HepG2 (cell line): ENCODE data around the gene MED13L. TPM values are rescaled to one million over a fixed set of nuclear protein-coding genes. Genes with fewer than 3 reads are reported as not detected.

Source experiments
- ATAC-seq: fragments of 200-7000 bp; cut with Tn5 transposase; 3 replicates; pipeline ENCODE4 v1.9.1; 2020; ENCODE audit warnings: mild to moderate bottlenecking, moderate library complexity
- BruUV-seq: library from RNA; stranded (reverse); fragments of 400-500 nt; replicated peaks from 2 replicates; lab custom pipeline; 2021; lab: Mats Ljungman, UMichigan
- CTCF ChIA-PET: fragments of 300-600 bp; formaldehyde crosslinking; extraction: SDS; loops from one replicate; lab custom pipeline; 2021; ENCODE audit warnings: low total read pairs, inconsistent platforms, low intra/inter-chr PET ratio; lab: Yijun Ruan, JAX
- POLR2A ChIA-PET: fragments of 350-600 bp; sonication (Branson Sonifier 250); formaldehyde crosslinking; loops from one replicate; lab custom pipeline; 2020; ENCODE audit warnings: antibody characterized with exemption, inconsistent platforms; lab: Yijun Ruan, JAX
- DNase-seq: peaks from one replicate; pipeline ENCODE4 v3.0.0-alpha.2; 2015; ENCODE audit warnings: low spot score
- FAIRE-seq: peaks from 3 replicates; lab custom pipeline; 2011; peaks lifted over from hg19 to GRCh38; lab: Jason Lieb, UNC
- H2AFZ ChIP-seq: one replicate; pipeline ENCODE4 v1.6.1; 2011; ENCODE audit warnings: low read length, inconsistent platforms
- H3K27ac ChIP-seq: fragments of 300-600 bp; 3 replicates; pipeline ENCODE4 v1.8.0; 2011; ENCODE audit warnings: mixed run types, mild to moderate bottlenecking, mixed read lengths, low read length, inconsistent platforms; ENCODE audit not compliant: insufficient read depth; ENCODE audit errors: extremely low read length
- H3K27me3 ChIP-seq, 2 experiments: fragments of 200-600 bp in 1 of 2; 2 replicates in 1 of 2; 3 replicates in 1 of 2; pipeline versions ENCODE4 v1.6.0 to v1.8.0; 2011; ENCODE audit warnings: low read length in 2 of 2, mild to moderate bottlenecking in 2 of 2, moderate library complexity in 2 of 2, inconsistent platforms in 1 of 2; ENCODE audit not compliant: insufficient read depth in 2 of 2, control insufficient read depth in 1 of 2
- H3K36me3 ChIP-seq, 2 experiments: fragments of 200-600 bp in 1 of 2; replicated peaks in 1 of 2; 2 replicates in 1 of 2; 3 replicates in 1 of 2; pipeline versions ENCODE4 v1.5.1 to v1.8.0; 2011; ENCODE audit warnings: low read length in 2 of 2, inconsistent platforms in 1 of 2; ENCODE audit not compliant: insufficient read depth in 2 of 2, control insufficient read depth in 1 of 2
- H3K4me1 ChIP-seq: 2 replicates; pipeline ENCODE4 v1.5.1; 2012; ENCODE audit warnings: low read length, inconsistent platforms; ENCODE audit not compliant: insufficient read depth
- H3K4me2 ChIP-seq: 2 replicates; pipeline ENCODE4 v1.6.0; 2011; ENCODE audit warnings: low read depth, low read length, inconsistent platforms
- H3K4me3 ChIP-seq, 3 experiments: fragments of 200-600 bp in 1 of 3; sonication (generic), shearing (Covaris generic) in 1 of 3; replicated peaks in 1 of 3; 2 replicates each; pipeline ENCODE4 v1.5.1; 2011 to 2016; ENCODE audit warnings: low read length in 3 of 3, inconsistent platforms in 2 of 3, low read depth in 2 of 3, mild to moderate bottlenecking in 2 of 3, control low read depth in 1 of 3, mixed read lengths in 1 of 3; ENCODE audit not compliant: insufficient read depth in 1 of 3
- H3K79me2 ChIP-seq: one replicate; pipeline ENCODE4 v1.6.1; 2011; ENCODE audit warnings: low read length, inconsistent platforms; ENCODE audit not compliant: insufficient read depth
- H3K9ac ChIP-seq: 2 replicates; pipeline ENCODE4 v1.6.0; 2011; ENCODE audit warnings: mild to moderate bottlenecking, low read depth, low read length, inconsistent platforms; ENCODE audit not compliant: insufficient read depth
- H3K9me3 ChIP-seq: 2 replicates; pipeline ENCODE4 v1.5.1; 2012; ENCODE audit warnings: mild to moderate bottlenecking, low read length
- H4K20me1 ChIP-seq: 2 replicates; pipeline ENCODE4 v1.6.0; 2011; ENCODE audit warnings: inconsistent platforms, mild to moderate bottlenecking, low read length, moderate library complexity; ENCODE audit not compliant: insufficient read depth
- ATRX ChIP-seq: sonication (generic); formaldehyde crosslinking; IDR thresholded peaks from 2 replicates; pipeline ENCODE4 v1.4.0; 2020; ENCODE audit warnings: missing genetic modification reagents, borderline replicate concordance
- CENPT ChIP-seq: sonication (generic); formaldehyde crosslinking; IDR thresholded peaks from 2 replicates; pipeline ENCODE4 v1.8.0; 2022; ENCODE audit warnings: low read depth, mild to moderate bottlenecking, moderate library complexity, missing genetic modification reagents
- DMAP1 ChIP-seq: IDR thresholded peaks from 2 replicates; pipeline ENCODE4 v1.6.1; 2016
- DNMT3B ChIP-seq: conservative IDR thresholded peaks from 2 replicates; pipeline ENCODE4 v1.6.1; 2016; ENCODE audit warnings: missing biosample characterization, control low read depth
- ESRRA ChIP-seq: sonication (generic); formaldehyde crosslinking; IDR thresholded peaks from 2 replicates; pipeline ENCODE4 v1.5.1; 2020; ENCODE audit warnings: mild to moderate bottlenecking, low read depth, missing genetic modification reagents
- HOXA7 ChIP-seq: sonication (generic); formaldehyde crosslinking; IDR thresholded peaks from 2 replicates; pipeline ENCODE4 v1.8.1; 2022; ENCODE audit warnings: mild to moderate bottlenecking, missing genetic modification reagents, moderate library complexity
- MED8 ChIP-seq: sonication (generic); formaldehyde crosslinking; IDR thresholded peaks from 2 replicates; pipeline ENCODE4 v1.8.1; 2023; ENCODE audit warnings: mild to moderate bottlenecking, missing genetic modification reagents; ENCODE audit not compliant: insufficient replicate concordance
- PAWR ChIP-seq: sonication (generic); formaldehyde crosslinking; IDR thresholded peaks from 2 replicates; pipeline ENCODE4 v1.4.0; 2020; ENCODE audit warnings: missing genetic modification reagents, mild to moderate bottlenecking, borderline replicate concordance
- RBFOX2 ChIP-seq: fragments of 200-400 bp; formaldehyde crosslinking; IDR thresholded peaks from 2 replicates; pipeline ENCODE4 v1.6.1; 2017; ENCODE audit warnings: low read depth, mild to moderate bottlenecking, low read length
- SALL2 ChIP-seq: sonication (generic); formaldehyde crosslinking; IDR thresholded peaks from 2 replicates; pipeline ENCODE4 v1.8.1; 2023; ENCODE audit warnings: mild to moderate bottlenecking, missing genetic modification reagents, inconsistent platforms
- SIN3A ChIP-seq: IDR thresholded peaks from 2 replicates; pipeline ENCODE4 v1.6.1; 2011; ENCODE audit warnings: low read depth, mild to moderate bottlenecking, control low read depth, low read length, borderline replicate concordance
- SMARCC2 ChIP-seq: fragments of 450-650 bp; IDR thresholded peaks from 2 replicates; pipeline ENCODE4 v1.6.1; 2017; ENCODE audit warnings: antibody characterized with exemption, mild to moderate bottlenecking
- ZBTB7B ChIP-seq: sonication (generic); formaldehyde crosslinking; IDR thresholded peaks from 2 replicates; pipeline ENCODE4 v1.4.0; 2020; ENCODE audit warnings: missing genetic modification reagents
- ZFP41 ChIP-seq: sonication (generic); formaldehyde crosslinking; IDR thresholded peaks from 2 replicates; pipeline ENCODE4 v1.4.0; 2020; ENCODE audit warnings: mild to moderate bottlenecking, missing genetic modification reagents, borderline replicate concordance
- ZFP90 ChIP-seq: sonication (generic); formaldehyde crosslinking; IDR thresholded peaks from 2 replicates; pipeline ENCODE4 v1.8.0; 2022; ENCODE audit warnings: missing genetic modification reagents, mild to moderate bottlenecking, inconsistent platforms, borderline replicate concordance
- ZNF451 ChIP-seq: sonication (generic); formaldehyde crosslinking; IDR thresholded peaks from 2 replicates; pipeline ENCODE4 v1.5.0; 2020; ENCODE audit warnings: mild to moderate bottlenecking, missing genetic modification reagents
- ZNF746 ChIP-seq: sonication (generic); formaldehyde crosslinking; IDR thresholded peaks from 2 replicates; pipeline ENCODE4 v1.8.0; 2022; ENCODE audit warnings: mild to moderate bottlenecking, missing genetic modification reagents
- WGBS: methylation state at CpG from one replicate; pipeline ENCODE4 v1.1.6; 2017; ENCODE audit warnings: low lambda C conversion rate; 5-methylcytosine and 5-hydroxymethylcytosine counted together
- in situ Hi-C: cut with HindIII; loops from 2 replicates; pipeline ENCODE4 v1.10.0; 2017; ENCODE audit warnings: low pct_unique_long_range_greater_than_20kb; ENCODE audit not compliant: extremely low pct_ligation_motif_present
- intact Hi-C: fragments of 100-400 bp; cut with micrococcal nuclease; formaldehyde crosslinking; loops from one replicate; pipeline ENCODE4 v1.10.0; 2022; ENCODE audit not compliant: unreplicated experiment
- polyA plus RNA-seq, 8 experiments: library from polyadenylated mRNA; depleted of rRNA in 3 of 8; stranded (reverse) in 7 of 8; unstranded in 1 of 8; fragments of >200 nt; fragmentation: Illumina TruSeq in 4 of 8; extraction: Trizol in 4 of 8; gene quantifications; 2 replicates each; pipeline versions ENCODE4 v1.2.1 to v1.2.3, GENCODE V29; 2011 to 2016; ENCODE audit warnings: low read depth in 4 of 8, missing spikeins in 1 of 8, mixed read lengths in 1 of 8; ENCODE audit not compliant: insufficient read depth in 1 of 8
- total RNA-seq, 5 experiments: library from RNA; depleted of rRNA; stranded (reverse); fragments of >200 nt; fragmentation: Illumina TruSeq; extraction: Trizol; gene quantifications; 2 replicates each; pipeline ENCODE4 v1.2.3, GENCODE V29; 2016; ENCODE audit warnings: low read depth in 1 of 5
- TF ChIP-seq, protein P1 (sequence below): sonication (generic); formaldehyde crosslinking; IDR thresholded peaks from 2 replicates; pipeline ENCODE4 v1.4.0; 2020; ENCODE audit warnings: missing genetic modification reagents

MED13L gene
- total and polyA plus RNA-seq, 2 of the 13 experiments (the other 11 are each of a cell fraction or from before 2014, with no cell fraction given) = 24.8 to 38.9 TPM

DNA sequence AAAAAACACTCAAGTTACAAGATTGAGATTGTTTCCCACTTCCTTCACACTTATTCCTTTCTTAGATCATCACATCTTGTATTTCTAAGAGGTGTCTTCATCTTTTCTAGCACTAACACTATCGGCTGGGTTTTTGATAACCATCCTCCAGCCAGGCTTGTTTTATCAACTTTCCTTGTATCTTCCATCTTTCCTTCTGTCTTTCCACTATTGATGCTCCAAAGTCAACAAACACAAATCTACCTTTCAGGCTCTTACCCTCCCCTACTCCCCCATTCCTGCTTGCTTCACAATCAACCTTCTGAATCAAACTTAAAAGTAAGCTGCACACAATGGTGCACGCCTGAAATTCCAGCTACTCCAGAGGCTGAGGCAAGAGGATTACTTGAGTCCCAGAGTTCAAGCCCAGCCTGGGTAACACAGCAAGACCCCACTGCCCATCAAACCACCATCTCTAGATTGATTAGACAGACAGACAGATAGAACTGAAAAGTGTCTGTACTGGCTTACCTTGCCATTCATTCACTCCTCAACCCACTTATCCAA lies 12.9 kb downstream of the MED13L start (continued):
- TF ChIP-seq, protein P1, sequence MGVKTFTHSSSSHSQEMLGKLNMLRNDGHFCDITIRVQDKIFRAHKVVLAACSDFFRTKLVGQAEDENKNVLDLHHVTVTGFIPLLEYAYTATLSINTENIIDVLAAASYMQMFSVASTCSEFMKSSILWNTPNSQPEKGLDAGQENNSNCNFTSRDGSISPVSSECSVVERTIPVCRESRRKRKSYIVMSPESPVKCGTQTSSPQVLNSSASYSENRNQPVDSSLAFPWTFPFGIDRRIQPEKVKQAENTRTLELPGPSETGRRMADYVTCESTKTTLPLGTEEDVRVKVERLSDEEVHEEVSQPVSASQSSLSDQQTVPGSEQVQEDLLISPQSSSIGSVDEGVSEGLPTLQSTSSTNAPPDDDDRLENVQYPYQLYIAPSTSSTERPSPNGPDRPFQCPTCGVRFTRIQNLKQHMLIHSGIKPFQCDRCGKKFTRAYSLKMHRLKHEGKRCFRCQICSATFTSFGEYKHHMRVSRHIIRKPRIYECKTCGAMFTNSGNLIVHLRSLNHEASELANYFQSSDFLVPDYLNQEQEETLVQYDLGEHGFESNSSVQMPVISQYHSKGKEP (CRISPR knock-in tag) = no peak

DNA sequence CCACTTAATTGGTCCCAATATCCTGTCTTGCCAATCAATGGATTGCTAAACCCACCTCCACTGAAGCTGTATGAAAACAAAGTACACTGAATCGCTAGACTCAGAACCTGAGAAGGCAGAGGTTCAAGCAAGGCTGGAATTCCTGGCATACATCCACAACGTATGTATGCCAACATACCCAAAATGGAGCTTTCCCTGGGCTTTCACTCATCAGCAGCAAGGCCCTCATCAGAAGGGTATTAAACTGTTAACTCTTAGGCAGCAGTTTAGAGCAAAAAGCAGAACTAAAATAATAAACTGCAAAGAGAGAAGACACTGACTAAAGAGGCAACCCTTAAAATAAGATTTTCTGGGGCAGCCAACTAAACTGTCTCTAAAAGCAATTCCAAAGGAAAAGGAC lies 13.6 kb downstream of the MED13L start:
- peaks cover 95% of the 10 kb centered on the region for H3K79me2 ChIP-seq
- ATAC-seq (peak; percentile 51), FAIRE-seq (no peak)
- TF ChIP-seq ESRRA (CRISPR knock-in tag) (no peak), DNMT3B (CRISPR knock-in tag) (no peak), SALL2 (CRISPR knock-in tag) (no peak), ZNF451 (CRISPR knock-in tag) (no peak), ZFP41 (CRISPR knock-in tag) (no peak), CENPT (CRISPR knock-in tag) (no peak), ZFP90 (CRISPR knock-in tag) (no peak), PAWR (no peak), RBFOX2 (no peak), ZBTB7B (CRISPR knock-in tag) (no peak), ATRX (CRISPR knock-in tag) (no peak), SIN3A (no peak), HOXA7 (CRISPR knock-in tag) (no peak), ZNF746 (CRISPR knock-in tag) (no peak), SMARCC2 (no peak), MED8 (CRISPR knock-in tag) (no peak), DMAP1 (CRISPR knock-in tag) (no peak)
- TF ChIP-seq, all 625 proteins: peak for 0
- Histone ChIP-seq H3K9ac (no peak overlapping the region), H3K36me3 (no peaks in the 10 kb centered on the region), H3K4me2 (no peak overlapping the region), H3K4me1 (peaks cover 72% of the 10 kb centered on the region), H3K4me3 (no peak overlapping the region), H4K20me1 (peaks cover 33% of the 10 kb centered on the region), H3K27ac (no peak overlapping the region), H3K27me3 (no peaks in the 10 kb centered on the region), H2AFZ (no peak overlapping the region), H3K9me3 (no peaks in the 10 kb centered on the region)
- peak; percentile 33 for DNase-seq
- CTCF ChIA-PET = no interaction called here
- POLR2A ChIA-PET = no interaction called here
- no TSS peak for BruUV-seq
- WGBS = 25% methylated on average over 2 of the region's 2 CpGs
- intact Hi-C loops = no loop called here
- in situ Hi-C loops = no loop called here
